Right atrium auricular region (tissue), 2 donors: ENCODE results near the gene BCL2. TPM values are rescaled to one million over a fixed set of nuclear protein-coding genes. Genes with fewer than 3 reads are reported as not detected.
"Not testable (repeated sequence)": the region's sequence is repeated elsewhere in the genome, so short reads cannot be mapped to it uniquely, and the experiment has no call there.

ENCODE experiments used
- DNase-seq: peaks from one replicate; pipeline ENCODE4 v3.0.0-alpha.2; 2019; ENCODE audit warnings: low spot score
- H3K27ac ChIP-seq, 2 donors: fragments of 200-600 bp; sonication (generic); 1 replicate in 1 of 2; 2 replicates in 1 of 2; pipeline ENCODE4 v1.5.1; 2016 to 2019
- H3K27me3 ChIP-seq, 2 donors: fragments of 200-600 bp; sonication (generic); one replicate each; pipeline versions ENCODE4 v1.5.1 to v1.6.0; 2017 to 2019
- H3K36me3 ChIP-seq: fragments of 200-600 bp; sonication (generic); one replicate; pipeline ENCODE4 v1.5.1; 2016
- H3K4me1 ChIP-seq, 2 donors: fragments of 200-600 bp; sonication (generic); one replicate each; pipeline versions ENCODE4 v1.5.1 to v1.6.0; 2017 to 2019
- H3K4me3 ChIP-seq, 2 donors: fragments of 200-600 bp; sonication (generic); 1 replicate in 1 of 2; 2 replicates in 1 of 2; pipeline ENCODE4 v1.5.1; 2017 to 2019; ENCODE audit warnings: mild to moderate bottlenecking in 1 of 2, moderate library complexity in 1 of 2
- H3K9me3 ChIP-seq, 2 donors: fragments of 200-600 bp; sonication (generic); one replicate each; pipeline ENCODE4 v1.5.1; 2019
- total RNA-seq, 2 donors: library from RNA; depleted of rRNA; stranded (reverse); fragments of >200 nt; gene quantifications; one replicate each; pipeline ENCODE4 v1.1.0, GENCODE V29; 2016
- TF ChIP-seq, protein P1 (sequence below), 2 donors: fragments of 200-600 bp; sonication (generic); IDR thresholded peaks; one replicate each; pipeline ENCODE4 v1.5.1; 2019; ENCODE audit warnings: antibody characterized with exemption in 2 of 2

The BCL2 gene
- total RNA-seq, 2 donors from 2014 or later, result 6.5 to 8.0 TPM

- Histone ChIP-seq H3K27me3 (no peaks in the 10 kb centered on the region), H3K4me3 (no peak overlapping the region), H3K36me3 (no peaks in the 10 kb centered on the region), H3K4me1 (peaks cover 0 to 22% of the 10 kb centered on the region in 2 donors), H3K9me3 (no peaks in the 10 kb centered on the region), H3K27ac (peak overlapping the region; percentile 62 to 70)
- TF ChIP-seq, protein P1, sequence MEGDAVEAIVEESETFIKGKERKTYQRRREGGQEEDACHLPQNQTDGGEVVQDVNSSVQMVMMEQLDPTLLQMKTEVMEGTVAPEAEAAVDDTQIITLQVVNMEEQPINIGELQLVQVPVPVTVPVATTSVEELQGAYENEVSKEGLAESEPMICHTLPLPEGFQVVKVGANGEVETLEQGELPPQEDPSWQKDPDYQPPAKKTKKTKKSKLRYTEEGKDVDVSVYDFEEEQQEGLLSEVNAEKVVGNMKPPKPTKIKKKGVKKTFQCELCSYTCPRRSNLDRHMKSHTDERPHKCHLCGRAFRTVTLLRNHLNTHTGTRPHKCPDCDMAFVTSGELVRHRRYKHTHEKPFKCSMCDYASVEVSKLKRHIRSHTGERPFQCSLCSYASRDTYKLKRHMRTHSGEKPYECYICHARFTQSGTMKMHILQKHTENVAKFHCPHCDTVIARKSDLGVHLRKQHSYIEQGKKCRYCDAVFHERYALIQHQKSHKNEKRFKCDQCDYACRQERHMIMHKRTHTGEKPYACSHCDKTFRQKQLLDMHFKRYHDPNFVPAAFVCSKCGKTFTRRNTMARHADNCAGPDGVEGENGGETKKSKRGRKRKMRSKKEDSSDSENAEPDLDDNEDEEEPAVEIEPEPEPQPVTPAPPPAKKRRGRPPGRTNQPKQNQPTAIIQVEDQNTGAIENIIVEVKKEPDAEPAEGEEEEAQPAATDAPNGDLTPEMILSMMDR (IDR thresholded peaks at IDR 0.05), result no peak
- no peak for DNase-seq
Measured at GRCh38 chr18:63192126-63192884, 127.3 kb downstream of the BCL2 start.

GRCh38 chr18:63191413-63191812 lies 128.2 kb downstream of the BCL2 start:
- no peak overlapping the region for H3K4me3 ChIP-seq
- peaks cover 0 to 29% of the 10 kb centered on the region in 2 donors for H3K4me1 ChIP-seq
- TF ChIP-seq, protein P1 (IDR thresholded peaks at IDR 0.05), result no peak
- no peak overlapping the region for H3K27ac ChIP-seq
- H3K36me3 ChIP-seq, result no peaks in the 10 kb centered on the region
- no peaks in the 10 kb centered on the region for H3K9me3 ChIP-seq
- H3K27me3 ChIP-seq, result no peaks in the 10 kb centered on the region
- DNase-seq, result no peak

DNA sequence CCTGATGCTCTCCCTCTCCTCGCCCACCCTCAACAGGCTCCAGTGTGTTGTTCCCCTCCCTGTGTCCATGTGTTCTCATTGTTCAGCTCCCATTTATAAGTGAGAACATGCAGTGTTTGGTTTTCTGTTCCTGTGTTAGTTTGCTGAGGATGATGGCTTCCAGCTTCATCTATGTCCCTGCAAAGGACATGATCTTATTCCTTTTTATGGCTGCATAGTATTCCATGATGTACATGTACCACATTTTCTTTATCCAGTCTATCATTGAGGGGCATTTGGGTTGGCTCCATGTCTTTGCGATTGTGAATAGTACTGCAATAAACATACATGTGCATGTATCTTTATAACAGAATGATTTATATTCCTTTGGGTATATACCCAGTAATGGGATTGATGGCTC lies 128.7 kb downstream of the BCL2 start:
- not testable (repeated sequence) for H3K9me3 ChIP-seq, H3K27me3 ChIP-seq, DNase-seq, H3K4me3 ChIP-seq, H3K27ac ChIP-seq, H3K36me3 ChIP-seq
- H3K4me1 ChIP-seq, result peaks cover 0 to 31% of the 10 kb centered on the region in 2 donors

GRCh38 chr18:63189817-63190216 lies 129.8 kb downstream of the BCL2 start:
- H3K27ac ChIP-seq, result peak overlapping the region in 1 of 2 donors; percentile 47
- no peaks in the 10 kb centered on the region for H3K27me3 ChIP-seq
- H3K4me1 ChIP-seq, result peaks cover 0 to 31% of the 10 kb centered on the region in 2 donors
- TF ChIP-seq, protein P1 (IDR thresholded peaks at IDR 0.05), result no peak
- H3K9me3 ChIP-seq, result no peaks in the 10 kb centered on the region
- no peak overlapping the region for H3K4me3 ChIP-seq
- no peak for DNase-seq
- no peaks in the 10 kb centered on the region for H3K36me3 ChIP-seq

GRCh38 chr18:63189041-63189440 lies 130.5 kb downstream of the BCL2 start:
- Histone ChIP-seq H3K27ac (peak overlapping the region in 1 of 2 donors; percentile 47), H3K4me1 (peaks cover 0 to 31% of the 10 kb centered on the region in 2 donors), H3K9me3 (no peaks in the 10 kb centered on the region), H3K27me3 (no peaks in the 10 kb centered on the region), H3K4me3 (no peak overlapping the region), H3K36me3 (no peaks in the 10 kb centered on the region)
- TF ChIP-seq, protein P1 (IDR thresholded peaks at IDR 0.05), result no peak
- no peak for DNase-seq

GRCh38 chr18:63187791-63188460 lies 131.6 kb downstream of the BCL2 start:
- H3K9me3 ChIP-seq, result no peaks in the 10 kb centered on the region
- no peak for DNase-seq
- TF ChIP-seq, protein P1 (IDR thresholded peaks at IDR 0.05), result no peak
- peaks cover 0 to 26% of the 10 kb centered on the region in 2 donors for H3K4me1 ChIP-seq
- no peaks in the 10 kb centered on the region for H3K27me3 ChIP-seq
- peak overlapping the region in 1 of 2 donors; percentile 31 for H3K27ac ChIP-seq
- no peak overlapping the region for H3K4me3 ChIP-seq
- no peaks in the 10 kb centered on the region for H3K36me3 ChIP-seq
